OCI-LY7 (cell line): ENCODE results near the gene CYP19A1. TPM values are rescaled to one million over a fixed set of nuclear protein-coding genes. Genes with fewer than 3 reads are reported as not detected.

Source experiments
- BruUV-seq: library from RNA; stranded (reverse); fragments of 400-500 nt; replicated peaks from 2 replicates; lab custom pipeline; 2021; lab: Mats Ljungman, UMichigan
- CTCF ChIA-PET: fragments of 300-600 bp; sonication (Branson Sonifier 250); formaldehyde crosslinking; loops from one replicate; lab custom pipeline; 2022; ENCODE audit warnings: antibody characterized with exemption; ENCODE audit not compliant: unreplicated experiment; lab: Charles Lee
- POLR2A ChIA-PET: fragments of 300-600 bp; sonication (Branson Sonifier 250); formaldehyde crosslinking; loops from one replicate; lab custom pipeline; 2022; ENCODE audit warnings: antibody characterized with exemption; lab: Charles Lee
- DNase-seq: peaks from one replicate; pipeline ENCODE4 v3.0.0-alpha.2; 2015; ENCODE audit warnings: low spot score
- H2AFZ ChIP-seq: fragments of 200-600 bp; sonication (generic), shearing (Covaris generic); 2 replicates; pipeline ENCODE4 v1.6.1; 2014; ENCODE audit warnings: mild to moderate bottlenecking, antibody characterized with exemption, low read length, moderate library complexity
- H3K27ac ChIP-seq: fragments of 200-600 bp; sonication (generic); 2 replicates; pipeline ENCODE4 v1.5.1; 2014; ENCODE audit warnings: mixed run types, low read depth, mild to moderate bottlenecking, moderate library complexity, low read length, inconsistent platforms; ENCODE audit not compliant: poor library complexity, severe bottlenecking
- H3K36me3 ChIP-seq: fragments of 200-600 bp; sonication (generic); 2 replicates; pipeline ENCODE4 v1.6.1; 2014; ENCODE audit warnings: mild to moderate bottlenecking, antibody characterized with exemption, low read length, moderate library complexity, mixed read lengths; ENCODE audit not compliant: insufficient read depth
- H3K4me1 ChIP-seq: fragments of 200-600 bp; sonication (generic); 2 replicates; pipeline ENCODE4 v1.5.1; 2014; ENCODE audit warnings: mild to moderate bottlenecking, low read length; ENCODE audit not compliant: insufficient read depth, poor library complexity, severe bottlenecking
- H3K4me2 ChIP-seq: fragments of 200-600 bp; sonication (generic); 2 replicates; pipeline ENCODE4 v1.6.1; 2014; ENCODE audit warnings: mild to moderate bottlenecking, low read length
- H3K4me3 ChIP-seq: fragments of 200-600 bp; sonication (generic); 2 replicates; pipeline ENCODE4 v1.5.1; 2014; ENCODE audit warnings: mild to moderate bottlenecking, low read depth, low read length; ENCODE audit not compliant: poor library complexity, severe bottlenecking
- H3K79me2 ChIP-seq: fragments of 200-600 bp; sonication (generic); 2 replicates; pipeline ENCODE4 v1.6.1; 2016; ENCODE audit warnings: low read depth, mild to moderate bottlenecking, low read length, moderate library complexity, mixed read lengths; ENCODE audit not compliant: insufficient read depth
- H3K9me2 ChIP-seq: fragments of 200-600 bp; sonication (generic); 2 replicates; pipeline ENCODE4 v1.6.1; 2016; ENCODE audit warnings: mild to moderate bottlenecking, low read length, mixed read lengths; ENCODE audit not compliant: insufficient read depth
- H3K9me3 ChIP-seq: fragments of 200-600 bp; sonication (generic); 2 replicates; pipeline ENCODE4 v1.6.1; 2014; ENCODE audit warnings: mild to moderate bottlenecking, mixed run types, low read length, mixed read lengths
- H4K20me1 ChIP-seq: fragments of 200-600 bp; sonication (generic); 2 replicates; pipeline ENCODE4 v1.6.1; 2014; ENCODE audit warnings: mild to moderate bottlenecking, antibody characterized with exemption, low read length, moderate library complexity, mixed read lengths; ENCODE audit not compliant: insufficient read depth
- CTCF ChIP-seq: fragments of 200-600 bp; sonication (generic); conservative IDR thresholded peaks from 2 replicates; pipeline ENCODE4 v1.5.1; 2014; ENCODE audit warnings: mild to moderate bottlenecking, antibody characterized with exemption, low read length, moderate library complexity, mixed read lengths
- EZH2phosphoT487 ChIP-seq: fragments of 200-600 bp; sonication (generic); IDR thresholded peaks from 2 replicates; pipeline ENCODE4 v1.6.1; 2018; ENCODE audit warnings: low read depth, borderline replicate concordance, mild to moderate bottlenecking, mixed run types, antibody characterized with exemption, low read length, moderate library complexity, mixed read lengths
- intact Hi-C: fragments of 100-400 bp; cut with micrococcal nuclease; formaldehyde crosslinking; loops from one replicate; pipeline ENCODE4 v1.10.0; 2022; ENCODE audit not compliant: unreplicated experiment
- total RNA-seq, 2 experiments: library from RNA; depleted of rRNA in 1 of 2; stranded (reverse); fragments of >200 nt in 1 of 2; shearing (Covaris generic) in 1 of 2; gene quantifications; 2 replicates each; pipeline ENCODE4 v1.2.3, GENCODE V29; 2014 to 2022

The CYP19A1 gene
- total RNA-seq, 2 experiments from 2014 or later: 0.13 TPM; not detected in 1

DNA sequence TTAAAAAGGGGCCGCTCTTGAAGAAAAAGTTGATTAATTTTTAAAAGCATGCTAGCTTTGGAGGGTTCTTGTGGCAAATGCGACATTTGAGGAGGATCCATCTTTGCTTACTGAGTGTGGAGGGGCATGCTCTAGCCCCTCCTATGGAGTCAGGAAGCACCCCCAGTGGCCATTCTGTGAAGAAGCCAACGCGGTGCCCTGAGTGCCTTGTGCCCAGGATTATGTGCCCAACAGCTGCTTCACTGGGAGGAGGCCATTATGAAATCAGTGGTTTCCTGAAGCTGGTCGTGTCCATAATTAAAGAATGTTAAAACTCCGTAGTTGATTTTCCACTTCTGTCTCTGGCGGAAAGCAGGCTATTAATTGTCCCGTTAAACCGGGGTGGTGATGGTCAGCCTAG lies 174.6 kb downstream of the CYP19A1 start:
- BruUV-seq: no TSS peak
- H3K79me2 ChIP-seq: no peaks in the 10 kb centered on the region
- no peak overlapping the region for H2AFZ ChIP-seq
- H3K4me3 ChIP-seq: no peak overlapping the region
- ChIA-PET POLR2A (interaction anchor here (0.7 kb wide), 1 partner anchor 72 kb away, joined by 3 read pairs; no protein-coding TSS in a partner anchor), CTCF (no interaction called here)
- no peak; the same call in 1 of the 2 replicates for TF ChIP-seq CTCF
- no peak for TF ChIP-seq EZH2phosphoT487
- no peak overlapping the region for H3K4me2 ChIP-seq
- no peaks in the 10 kb centered on the region for H3K9me2 ChIP-seq
- H3K9me3 ChIP-seq: no peaks in the 10 kb centered on the region
- no peaks in the 10 kb centered on the region for H4K20me1 ChIP-seq
- no peaks in the 10 kb centered on the region for H3K4me1 ChIP-seq
- H3K36me3 ChIP-seq: no peaks in the 10 kb centered on the region
- no peak for DNase-seq
- no peak overlapping the region for H3K27ac ChIP-seq
- intact Hi-C loops: loop anchor here (1.0 to 2.0 kb wide), 3 partner anchors 29 to 217 kb away; no protein-coding TSS in a partner anchor

- ChIA-PET CTCF (interaction anchor here (0.8 kb wide), 1 partner anchor 30 kb away, joined by 5 read pairs; no protein-coding TSS in a partner anchor), POLR2A (interaction anchor here (0.7 kb wide), 2 partner anchors 71 to 763 kb away, joined by 3 read pairs; no protein-coding TSS in a partner anchor)
- H3K9me2 ChIP-seq: no peaks in the 10 kb centered on the region
- H3K4me1 ChIP-seq: no peaks in the 10 kb centered on the region
- H3K4me2 ChIP-seq: no peak overlapping the region
- H3K79me2 ChIP-seq: no peaks in the 10 kb centered on the region
- TF ChIP-seq EZH2phosphoT487: no peak
- peak; percentile 98 for TF ChIP-seq CTCF
- no peak overlapping the region for H3K4me3 ChIP-seq
- H2AFZ ChIP-seq: no peak overlapping the region
- H3K27ac ChIP-seq: no peak overlapping the region
- H3K36me3 ChIP-seq: no peaks in the 10 kb centered on the region
- intact Hi-C loops: loop anchor here (1.0 to 2.0 kb wide), 3 partner anchors 30 to 218 kb away; no protein-coding TSS in a partner anchor
- BruUV-seq: no TSS peak
- no peaks in the 10 kb centered on the region for H4K20me1 ChIP-seq
- DNase-seq: peak; percentile 57
- H3K9me3 ChIP-seq: no peaks in the 10 kb centered on the region
Measured at GRCh38 chr15:51162865-51163762, 175.3 kb downstream of the CYP19A1 start.
